LNCAP (cell line): ENCODE measurements around the gene TOGARAM2.

Source experiments
- CTCF ChIP-seq: fragments of 450-650 bp; IDR thresholded peaks from 2 replicates; pipeline ENCODE4 v1.5.1; 2017; ENCODE audit warnings: mild to moderate bottlenecking

TOGARAM2 gene

GRCh38 chr2:28986429-28986828 lies 5.3 kb downstream of the TOGARAM2 start:
- no peak for TF ChIP-seq CTCF

DNA sequence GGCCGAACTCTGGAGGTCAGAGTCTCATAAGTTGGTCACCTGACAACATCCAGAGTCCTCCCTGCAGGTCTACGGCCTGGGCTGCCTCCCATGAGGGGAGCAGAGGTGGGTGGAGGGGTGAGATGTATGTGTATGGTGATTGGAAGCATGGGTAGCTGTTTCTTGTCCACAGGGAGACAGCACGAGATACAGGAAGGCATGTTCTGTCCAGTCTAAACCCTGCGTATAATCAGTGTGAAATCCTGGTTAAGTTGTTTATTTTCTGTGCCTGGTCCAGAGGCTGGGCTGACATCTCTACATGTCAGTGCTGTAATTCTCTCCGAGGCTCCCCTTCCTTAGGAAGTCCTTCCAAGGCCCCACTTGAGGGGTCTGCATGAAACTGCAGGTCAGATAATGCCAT lies 8.9 kb downstream of the TOGARAM2 start:
- no peak for TF ChIP-seq CTCF

GRCh38 chr2:28990445-28990844 lies 9.3 kb downstream of the TOGARAM2 start:
- TF ChIP-seq CTCF, result no peak

DNA sequence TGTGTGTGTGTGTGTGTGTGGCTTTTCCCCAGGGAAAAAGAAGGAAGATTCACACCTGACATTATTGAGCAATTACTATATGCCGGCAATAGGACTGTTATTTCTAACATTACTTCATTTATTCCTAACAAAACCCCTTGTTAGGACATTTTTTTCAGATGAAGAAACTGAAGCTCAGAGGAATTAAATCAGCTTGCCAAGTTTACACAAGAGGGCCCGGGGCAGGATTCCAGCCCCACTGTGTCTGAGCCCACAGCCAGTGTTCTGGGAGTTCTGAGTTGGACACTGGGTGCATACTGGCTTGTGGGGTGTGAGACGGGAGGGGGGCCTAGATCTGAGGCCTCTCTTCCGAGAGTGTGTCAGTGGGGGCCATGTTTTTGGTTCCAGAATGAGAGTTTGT lies 9.9 kb downstream of the TOGARAM2 start:
- TF ChIP-seq CTCF, result no peak

DNA sequence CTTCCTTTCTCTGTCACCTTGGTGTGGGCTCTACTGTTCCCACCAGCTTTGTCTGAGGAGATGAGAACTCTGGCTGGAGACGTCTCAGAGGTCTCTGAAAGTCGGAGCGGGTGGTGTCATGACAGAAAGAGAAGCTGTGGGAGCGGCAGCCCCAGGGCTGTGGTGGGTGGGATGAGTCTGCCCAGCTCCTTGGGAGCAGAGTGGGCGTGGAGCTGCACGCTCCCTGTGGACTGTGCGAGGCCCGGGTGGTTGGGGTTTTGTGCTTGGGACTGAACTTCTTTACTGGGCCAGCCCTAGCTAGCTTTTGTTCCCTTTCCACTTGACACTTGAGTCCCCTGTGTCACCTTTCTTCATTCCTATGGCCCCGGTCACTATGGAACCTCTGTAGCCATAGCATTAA lies 10.4 kb downstream of the TOGARAM2 start:
- TF ChIP-seq CTCF, result no peak

- TF ChIP-seq CTCF, result no peak
These were observed 12.3 kb downstream of the TOGARAM2 start for GRCh38 chr2:28993206-28993960.

DNA sequence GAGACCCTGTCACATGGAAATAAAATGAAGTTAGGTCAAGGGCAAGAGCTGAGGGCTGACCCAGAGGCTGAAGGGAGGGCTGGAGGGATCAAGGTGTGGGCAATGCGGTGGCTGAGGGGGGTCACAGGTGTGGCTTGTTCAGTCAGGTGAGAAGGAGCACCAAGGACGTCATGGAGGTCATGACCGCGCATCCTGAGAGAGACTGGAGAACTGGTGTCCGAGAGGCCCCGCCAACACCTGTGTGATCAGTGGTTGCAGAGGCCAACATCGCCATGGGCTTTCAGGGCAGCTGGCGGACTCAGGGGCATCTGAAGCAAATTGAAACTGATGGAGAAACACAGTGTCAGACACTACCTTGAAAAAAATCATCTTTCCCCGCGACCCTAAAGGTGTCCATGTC lies 13.0 kb downstream of the TOGARAM2 start:
- TF ChIP-seq CTCF, result no peak

GRCh38 chr2:28994679-28995078 lies 13.6 kb downstream of the TOGARAM2 start:
- TF ChIP-seq CTCF, result no peak
